NCI-H146 treated with DMSO at 0.1 percent for 48 hours (cell line): ENCODE results near the gene TPRKB.
"Not testable (repeated sequence)": the region's sequence is repeated elsewhere in the genome, so short reads cannot be mapped to it uniquely, and the experiment has no call there.

ENCODE experiments used
- DNase-seq: peaks from one replicate; lab custom pipeline; 2025; ENCODE audit not compliant: unreplicated experiment; lab: John Stamatoyannopoulos, UW

Gene TPRKB

DNA sequence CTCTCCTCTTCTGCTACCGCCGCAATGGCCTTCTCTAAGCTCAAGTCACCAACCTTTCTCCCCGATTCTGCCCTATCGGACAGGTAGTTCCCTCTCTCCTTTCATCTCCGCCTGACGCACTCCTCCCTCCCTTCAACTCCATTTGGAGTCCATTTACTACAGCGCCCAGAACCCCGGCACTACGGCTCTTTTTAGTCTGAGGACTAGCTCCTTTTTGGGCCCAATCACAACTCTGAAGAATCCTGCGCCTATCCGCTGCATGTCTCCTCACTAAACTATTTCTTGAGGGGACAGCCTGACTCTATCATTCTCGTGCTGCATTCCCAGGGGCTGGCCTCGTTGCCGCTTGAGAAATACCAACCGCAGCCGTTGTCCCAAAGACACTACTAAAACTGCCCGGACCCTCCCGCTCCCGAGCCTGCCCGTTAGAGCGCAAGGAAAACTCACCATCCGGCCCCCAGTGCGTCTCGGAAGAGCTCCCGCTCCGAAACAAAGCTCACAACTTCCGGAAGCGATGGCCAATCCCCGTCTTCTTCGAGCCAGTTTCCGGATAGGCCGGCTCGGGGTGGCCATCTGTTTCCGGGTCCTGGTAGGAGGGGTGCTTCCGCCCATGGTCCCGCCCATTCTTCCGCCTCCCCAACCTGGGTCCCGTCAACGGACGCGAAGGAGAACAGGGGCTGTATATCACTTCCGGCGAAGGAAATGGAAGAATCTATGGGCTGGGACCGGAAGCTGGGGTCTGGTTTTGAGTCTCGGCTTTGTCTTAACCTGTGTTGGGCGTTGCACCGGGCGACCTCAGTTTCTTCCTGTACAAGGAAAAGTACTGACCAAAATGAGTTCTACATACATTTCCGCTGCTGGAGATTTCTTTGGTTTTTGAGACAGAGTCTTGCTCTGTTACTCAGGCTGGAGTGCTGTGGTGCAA lies at the start of gene TPRKB:
Gene TPRKB, minus strand, starts transcription at position 491 of the 925 bp plus-strand sequence. CDS start 2,776 bp downstream, outside the sequence.
- peak; percentile 93 for DNase-seq

GRCh38 chr2:73783883-73784282 lies 46.7 kb upstream of the TPRKB start, which contains the start of gene C2orf78:
Gene C2orf78 (plus strand): TSS chr2:73784183. CDS start chr2:73784310, 127 bp downstream.
- not testable (repeated sequence) for DNase-seq

DNA sequence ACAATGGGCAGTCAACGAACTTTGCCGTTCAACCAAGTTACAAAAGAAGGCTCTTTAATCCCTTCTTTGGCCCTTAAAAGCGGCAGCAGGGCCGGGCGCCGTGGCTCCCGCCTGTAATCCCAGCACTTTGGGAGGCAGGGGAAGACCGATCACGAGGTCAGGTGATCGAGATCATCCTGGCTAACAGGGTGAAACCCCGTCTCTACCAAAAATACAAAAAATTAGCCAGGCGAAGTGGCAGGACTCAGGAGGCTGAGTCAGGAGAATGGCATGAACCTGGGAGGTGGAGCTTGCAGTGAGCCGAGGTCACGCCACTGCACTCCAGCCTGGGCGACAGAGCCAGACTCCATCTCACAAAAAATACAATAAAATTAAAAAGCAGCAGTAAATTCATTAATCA lies 46.3 kb upstream of the TPRKB start:
- not testable (repeated sequence) for DNase-seq

DNA sequence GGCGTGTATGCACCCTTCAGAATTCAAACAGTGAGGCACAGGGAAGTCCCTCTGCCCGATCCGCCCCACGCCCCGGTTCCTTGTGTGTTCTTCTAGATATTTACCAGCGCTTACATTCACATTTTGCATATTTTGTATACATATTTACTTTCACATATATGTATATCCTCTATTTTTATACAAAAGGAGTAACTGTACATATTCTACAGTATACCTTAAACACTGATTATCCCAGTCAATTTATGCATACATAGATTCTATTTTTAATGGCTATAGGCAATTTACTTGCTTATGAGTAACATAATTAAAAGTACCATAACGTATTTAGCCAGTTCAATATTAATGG lies 43.1 kb upstream of the TPRKB start:
- no peak for DNase-seq

DNA sequence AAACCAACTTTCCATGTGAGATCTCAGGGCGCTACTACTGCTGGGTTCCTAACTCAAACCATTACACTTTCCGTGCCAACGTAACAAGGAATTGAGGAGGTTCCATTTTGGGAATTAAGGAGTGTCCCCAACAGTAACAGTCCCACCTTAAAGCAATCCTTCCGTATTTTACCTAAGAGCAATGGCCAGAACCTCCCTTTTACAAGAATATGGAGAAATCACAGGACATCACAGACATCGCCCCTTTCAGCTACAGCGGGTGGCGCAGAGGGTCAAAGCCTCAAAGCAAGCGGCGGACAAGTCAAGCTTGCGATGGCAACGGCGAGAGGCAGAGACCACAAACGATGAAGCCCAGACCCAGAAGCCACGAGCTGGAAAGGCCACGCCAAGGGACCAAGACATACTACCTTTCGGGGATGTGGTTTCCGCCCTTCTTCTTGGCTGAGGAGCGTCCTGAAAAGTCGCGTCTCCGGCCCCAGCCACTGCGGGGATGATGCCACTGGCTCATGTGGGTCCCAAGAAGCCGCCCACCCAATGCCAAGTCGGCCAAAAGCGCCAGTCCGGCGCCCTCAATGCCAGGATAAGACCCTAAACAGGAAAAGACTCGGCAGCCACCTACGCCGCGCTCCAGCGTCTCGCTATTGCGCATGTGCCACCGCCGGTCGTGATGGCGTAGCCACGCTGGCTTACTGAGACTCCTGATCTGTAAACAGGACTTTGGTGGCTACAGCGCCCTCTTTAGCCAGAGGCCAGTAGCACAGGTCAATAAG lies 42.5 kb upstream of the TPRKB start, which contains the start of gene DUSP11:
Gene DUSP11, minus strand, starts transcription at position 637 of the 770 bp plus-strand sequence. Its CDS starts 129 bp downstream, at position 508.
- peak; percentile 74 for DNase-seq

GRCh38 chr2:73778867-73779466 lies 41.8 kb upstream of the TPRKB start:
- DNase-seq = not testable (repeated sequence)

DNA sequence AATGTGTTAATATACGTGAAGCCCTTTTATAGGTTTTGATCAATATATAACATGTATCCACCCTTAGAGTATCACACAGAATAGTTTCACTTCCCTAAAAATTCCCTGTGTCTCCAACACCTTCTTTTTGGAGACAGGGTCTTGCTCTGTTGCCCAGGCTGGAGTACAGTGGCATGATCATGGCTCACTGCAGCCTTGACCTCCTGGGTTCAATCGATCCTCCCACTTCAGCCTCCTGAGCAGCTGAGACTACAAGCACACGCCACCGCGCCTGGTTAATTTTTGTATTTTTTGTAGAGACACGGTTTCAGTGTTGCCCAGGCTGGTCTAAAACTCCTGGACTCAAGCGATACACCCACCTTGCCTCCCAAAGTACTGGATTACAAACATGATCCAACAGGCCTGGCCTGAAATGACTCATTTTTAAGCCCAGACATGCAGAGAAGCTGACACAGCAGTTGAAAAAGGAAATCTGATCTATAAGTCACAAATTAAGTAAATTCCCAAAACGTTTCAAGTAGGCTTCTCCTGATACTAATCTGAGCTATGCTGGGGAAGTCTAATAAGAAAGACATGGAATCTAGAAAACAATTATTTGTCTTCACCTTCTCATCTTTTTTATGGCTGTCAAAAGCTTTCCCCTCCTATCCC lies 39.8 kb upstream of the TPRKB start:
- DNase-seq = no peak

DNA sequence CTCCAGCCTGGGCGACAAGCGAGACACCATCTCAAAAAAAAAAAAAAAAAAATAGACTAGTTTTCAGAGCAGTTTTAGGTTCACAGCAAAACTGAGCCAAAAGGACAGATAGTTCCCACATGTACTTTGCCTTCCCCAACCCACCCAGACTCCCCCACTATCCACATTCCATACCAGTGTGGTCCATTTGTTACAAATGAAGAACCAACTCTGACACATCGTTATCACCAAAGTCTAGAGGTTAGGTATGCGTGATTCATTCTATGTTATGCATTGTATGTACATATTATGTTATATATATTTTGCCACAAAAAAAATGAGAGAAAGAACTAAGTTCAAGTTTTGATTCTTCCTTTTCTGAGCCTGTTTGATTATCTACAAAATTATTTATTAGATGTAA lies 39.2 kb upstream of the TPRKB start:
- no peak for DNase-seq

DNA sequence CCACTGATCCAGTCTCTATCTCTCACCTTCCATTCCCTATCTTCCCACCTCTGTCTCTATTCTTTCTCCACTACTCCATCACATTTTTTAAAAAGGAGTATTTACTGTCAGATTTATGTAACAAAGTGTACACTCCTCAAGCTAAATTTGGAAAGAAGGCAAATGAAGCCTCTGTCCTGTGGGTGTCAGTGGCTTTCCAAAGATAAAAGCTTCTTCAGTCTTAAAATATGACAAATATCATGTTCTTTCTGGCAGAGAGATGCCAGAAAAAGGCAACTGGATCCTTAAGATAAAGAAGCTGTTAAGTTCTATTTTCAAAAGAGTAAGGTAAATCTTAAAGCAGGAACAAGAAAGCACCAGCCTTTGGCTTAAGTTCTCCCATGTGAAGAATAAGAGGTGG lies 35.7 kb upstream of the TPRKB start:
- no peak for DNase-seq

- no peak for DNase-seq
Observed at GRCh38 chr2:73770725-73771124, 33.6 kb upstream of the TPRKB start.

GRCh38 chr2:73766994-73767393 lies 29.8 kb upstream of the TPRKB start:
- no peak for DNase-seq

DNA sequence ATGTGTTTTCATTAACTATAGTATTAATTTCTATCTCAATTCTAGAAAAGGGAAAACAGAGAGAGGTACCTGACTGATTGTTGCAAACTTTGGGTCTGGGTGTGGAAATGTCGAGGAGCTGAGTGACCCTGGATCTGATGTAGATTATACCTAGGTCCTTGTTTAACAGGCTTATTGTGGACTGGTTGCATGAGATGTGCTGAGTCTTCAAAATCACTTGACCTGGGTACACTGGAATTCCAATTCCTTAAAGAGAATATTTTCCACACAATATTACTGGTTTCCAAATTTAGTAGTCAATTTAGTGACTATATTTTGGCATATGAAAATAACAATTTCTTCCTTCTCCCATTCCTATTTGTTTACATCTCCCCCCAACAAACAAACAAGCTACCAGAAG lies 29.2 kb upstream of the TPRKB start:
- no peak for DNase-seq

GRCh38 chr2:73764945-73765344 lies 27.8 kb upstream of the TPRKB start:
- DNase-seq = no peak

DNA sequence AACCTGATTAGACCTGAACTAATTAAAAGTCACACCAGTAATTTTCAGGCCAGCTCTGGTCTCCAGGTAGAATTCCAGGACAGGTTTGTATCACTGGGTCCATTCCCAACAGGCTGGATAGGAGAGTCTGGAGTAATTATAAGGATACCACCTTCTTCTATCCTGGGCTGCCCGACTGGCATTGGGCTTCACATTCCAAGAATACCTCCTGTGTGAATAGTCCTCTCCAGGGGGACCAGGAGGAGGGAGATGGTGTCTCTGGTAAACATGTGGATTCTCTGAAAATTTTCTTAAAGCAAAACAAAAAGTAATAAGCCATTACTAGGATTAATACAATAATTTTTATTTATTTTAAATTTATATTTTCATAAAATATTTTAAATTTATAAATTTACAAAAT lies 25.4 kb upstream of the TPRKB start:
- DNase-seq = no peak

DNA sequence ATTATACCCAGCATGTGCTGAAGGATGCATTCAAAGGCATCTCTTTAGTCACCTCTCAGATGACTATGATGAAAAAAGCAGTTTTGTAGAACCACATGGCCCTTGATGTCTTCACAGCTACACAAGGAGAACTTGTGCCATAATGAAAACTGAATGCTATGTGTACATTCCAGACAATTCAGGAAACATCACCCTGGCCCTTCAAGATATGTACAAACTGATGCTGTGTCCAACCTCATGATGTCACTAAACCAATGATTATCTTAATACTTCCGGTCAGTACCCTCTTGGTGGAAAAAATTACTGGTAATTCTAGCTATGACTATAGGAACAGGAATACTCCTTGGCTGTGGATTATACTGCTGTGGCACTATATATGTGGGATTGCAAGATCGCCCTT lies 22.8 kb upstream of the TPRKB start:
- DNase-seq = no peak

DNA sequence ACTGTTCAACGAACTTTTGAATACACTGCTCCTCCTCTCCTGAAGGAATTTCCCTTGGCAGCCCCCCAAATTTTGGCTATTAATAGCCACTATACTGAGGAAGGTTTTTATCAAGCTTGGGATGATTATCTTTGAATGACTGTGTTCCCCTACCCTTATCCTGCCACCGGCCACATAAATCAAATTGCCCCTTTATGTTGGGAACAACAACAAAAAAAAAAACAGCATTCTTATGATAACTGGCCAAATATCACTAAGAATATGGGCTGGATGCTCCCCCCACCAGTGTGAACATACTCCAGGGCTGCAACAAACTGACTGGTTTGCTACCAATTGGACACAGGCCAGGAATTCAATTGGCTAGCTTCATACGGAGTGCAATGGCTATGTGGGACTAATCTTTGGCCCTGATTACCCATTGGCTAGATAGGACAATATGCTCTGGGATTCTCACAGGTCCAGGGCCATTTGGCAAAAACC lies 22.2 kb upstream of the TPRKB start:
- no peak for DNase-seq

DNA sequence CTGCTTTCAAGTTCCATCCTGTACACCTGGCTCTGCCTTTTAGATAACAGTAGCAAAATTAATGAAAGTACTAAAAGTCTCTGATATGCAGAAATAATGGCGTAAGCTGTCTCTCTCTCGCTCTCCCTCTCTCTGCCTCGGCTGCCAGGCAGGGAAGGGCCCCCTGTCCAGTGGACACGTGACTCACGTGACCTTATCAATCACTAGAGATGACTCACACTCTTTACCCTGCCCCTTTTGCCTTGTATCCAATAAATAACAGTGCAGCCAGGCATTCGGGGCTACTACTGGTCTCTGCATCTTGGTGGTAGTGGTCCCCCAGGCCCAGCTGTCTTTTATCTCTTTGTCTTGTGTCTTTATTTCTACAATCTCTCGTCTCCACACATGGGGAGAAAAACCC lies 17.2 kb upstream of the TPRKB start:
- not testable (repeated sequence) for DNase-seq

GRCh38 chr2:73749314-73749713 lies 12.2 kb upstream of the TPRKB start:
- no peak for DNase-seq

DNA sequence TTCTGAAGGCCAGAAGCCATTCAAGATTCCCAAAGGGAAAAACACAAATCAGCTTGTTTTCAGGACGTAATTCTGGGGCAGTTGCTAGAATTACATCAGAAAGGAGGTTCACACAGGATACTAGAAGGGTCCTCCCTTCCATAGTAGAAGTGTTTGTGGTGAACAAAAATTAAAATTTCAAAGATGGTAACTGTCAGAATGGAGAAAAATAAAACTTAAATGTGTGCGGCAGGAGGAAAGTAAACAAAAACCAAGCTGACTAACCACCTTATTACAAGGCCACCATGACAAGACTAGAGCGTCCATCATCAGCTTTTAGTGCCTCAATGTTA lies 9.7 kb upstream of the TPRKB start:
- no peak for DNase-seq

DNA sequence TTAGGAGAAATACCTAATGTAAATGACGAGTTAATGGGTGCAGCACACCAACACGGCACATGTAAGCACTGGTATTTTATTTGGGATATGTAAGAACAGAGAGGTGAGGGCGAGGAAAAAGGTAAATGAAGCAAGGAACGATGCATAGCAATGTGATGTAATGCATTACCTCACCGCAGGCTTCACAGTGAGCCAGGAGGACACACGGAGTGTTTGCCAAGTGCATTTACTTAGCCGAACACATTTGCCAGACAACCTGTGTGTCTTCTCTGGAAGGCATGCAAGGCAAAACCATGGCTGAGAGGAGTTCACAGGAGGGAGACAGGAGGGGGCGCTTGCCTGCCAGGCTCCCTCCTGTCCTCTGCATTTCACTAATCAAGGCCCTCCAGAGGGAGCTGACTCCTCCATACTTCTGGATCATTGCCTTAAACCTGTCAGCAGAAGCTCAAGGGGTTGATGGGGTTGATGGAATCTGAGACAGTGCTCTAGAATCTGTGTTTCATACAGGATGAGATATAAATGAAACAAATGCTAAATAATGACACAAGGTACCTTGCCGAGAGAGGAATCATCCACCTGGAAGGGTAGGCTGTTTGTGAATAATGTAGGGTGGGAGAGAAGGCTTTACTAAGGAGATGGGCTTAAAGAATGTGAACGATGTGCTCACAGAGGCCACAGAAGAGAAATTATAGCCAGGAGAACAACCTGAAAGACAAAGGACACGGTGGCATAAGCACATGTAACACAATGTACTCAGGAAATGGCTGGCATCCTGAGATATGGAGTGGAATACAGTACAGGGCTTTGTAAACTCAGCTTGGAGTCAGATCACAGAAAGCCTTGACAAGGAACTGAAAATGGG lies 9.1 kb upstream of the TPRKB start:
- no peak for DNase-seq
